GM12874 (cell line): Measurements from ENCODE around the gene EIF5A.

ENCODE experiments used
- TF ChIP-seq, protein P1 (sequence below): IDR thresholded peaks from 2 replicates; pipeline ENCODE4 v1.5.1; 2011; ENCODE audit warnings: low read depth, mild to moderate bottlenecking, control low read depth, low read length, moderate library complexity; ENCODE audit not compliant: insufficient read depth

Gene EIF5A

GRCh38 chr17:7306911-7307685, at the start of gene EIF5A:
Gene EIF5A (plus strand): TSS chr17:7307628. CDS start chr17:7309636, 2,008 bp downstream.
- TF ChIP-seq, protein P1, sequence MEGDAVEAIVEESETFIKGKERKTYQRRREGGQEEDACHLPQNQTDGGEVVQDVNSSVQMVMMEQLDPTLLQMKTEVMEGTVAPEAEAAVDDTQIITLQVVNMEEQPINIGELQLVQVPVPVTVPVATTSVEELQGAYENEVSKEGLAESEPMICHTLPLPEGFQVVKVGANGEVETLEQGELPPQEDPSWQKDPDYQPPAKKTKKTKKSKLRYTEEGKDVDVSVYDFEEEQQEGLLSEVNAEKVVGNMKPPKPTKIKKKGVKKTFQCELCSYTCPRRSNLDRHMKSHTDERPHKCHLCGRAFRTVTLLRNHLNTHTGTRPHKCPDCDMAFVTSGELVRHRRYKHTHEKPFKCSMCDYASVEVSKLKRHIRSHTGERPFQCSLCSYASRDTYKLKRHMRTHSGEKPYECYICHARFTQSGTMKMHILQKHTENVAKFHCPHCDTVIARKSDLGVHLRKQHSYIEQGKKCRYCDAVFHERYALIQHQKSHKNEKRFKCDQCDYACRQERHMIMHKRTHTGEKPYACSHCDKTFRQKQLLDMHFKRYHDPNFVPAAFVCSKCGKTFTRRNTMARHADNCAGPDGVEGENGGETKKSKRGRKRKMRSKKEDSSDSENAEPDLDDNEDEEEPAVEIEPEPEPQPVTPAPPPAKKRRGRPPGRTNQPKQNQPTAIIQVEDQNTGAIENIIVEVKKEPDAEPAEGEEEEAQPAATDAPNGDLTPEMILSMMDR, result no peak

GRCh38 chr17:7258731-7259554, 48.5 kb upstream of the EIF5A start:
- TF ChIP-seq, protein P1, result no peak

- TF ChIP-seq, protein P1, result no peak
Measured at GRCh38 chr17:7259555-7259889, 47.9 kb upstream of the EIF5A start.

DNA sequence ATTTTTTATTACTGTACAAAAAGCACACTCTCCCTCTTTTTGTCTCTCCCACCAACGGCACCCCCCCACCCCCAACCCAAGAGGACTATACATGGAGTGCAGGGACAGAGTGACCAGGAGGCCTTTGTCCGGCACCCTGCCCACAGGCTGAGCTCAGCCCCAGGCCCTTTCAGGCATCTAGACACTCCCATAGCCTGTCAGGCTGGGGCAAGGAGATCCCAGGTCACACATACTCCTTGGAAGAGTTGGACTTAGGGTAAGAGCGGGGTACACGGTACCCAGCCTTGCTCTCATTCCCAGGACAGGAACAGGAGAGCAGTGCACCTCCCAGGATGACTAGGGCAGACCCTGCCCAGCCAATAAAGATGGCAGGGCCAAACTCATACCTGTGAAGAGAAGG, 47.3 kb upstream of the EIF5A start:
- TF ChIP-seq, protein P1, result no peak

- TF ChIP-seq, protein P1, result no peak
Measured at GRCh38 chr17:7260651-7261378, 46.6 kb upstream of the EIF5A start.

DNA sequence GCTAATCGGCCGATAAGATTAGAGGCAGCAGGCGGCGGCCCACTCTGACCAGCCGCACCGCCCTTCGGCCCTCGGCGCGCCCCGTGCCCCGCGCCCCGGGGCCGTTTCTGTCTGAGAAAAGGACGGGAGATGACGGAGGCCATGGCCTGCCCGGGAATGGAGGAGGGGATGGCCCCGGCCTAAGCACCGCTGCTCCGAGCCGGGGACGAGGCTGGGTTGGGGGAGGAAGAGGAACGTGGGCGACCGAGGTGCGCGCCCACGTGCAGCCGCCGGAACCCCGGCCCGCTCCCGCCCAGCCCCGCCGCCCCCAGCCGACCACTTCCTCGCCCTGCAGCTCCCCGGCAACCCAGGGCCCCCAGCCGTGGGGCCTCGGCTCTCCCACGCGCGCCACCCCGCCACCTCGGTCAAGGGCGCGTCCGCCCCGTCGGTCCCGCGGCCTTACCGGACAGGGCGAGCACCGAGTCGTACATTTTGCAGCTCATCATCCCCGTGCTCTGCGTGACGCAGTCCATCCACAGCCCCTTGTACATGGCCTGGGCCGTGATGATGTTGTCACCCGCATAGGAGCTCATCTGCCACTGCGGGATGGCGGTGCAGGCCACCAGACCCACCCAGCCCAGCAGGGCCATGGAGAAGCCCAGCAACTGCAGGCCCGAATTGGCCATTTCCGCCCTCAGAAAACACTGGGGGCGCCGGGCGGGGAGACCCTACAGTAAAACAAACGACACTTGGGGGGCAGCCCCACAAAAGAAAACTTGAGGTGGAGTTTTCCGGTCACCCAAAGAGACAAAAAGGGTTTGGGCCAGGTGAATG, 45.8 kb upstream of the EIF5A start:
- TF ChIP-seq, protein P1, result no peak
